ENCODE results near the gene CCDC92B.

DNA sequence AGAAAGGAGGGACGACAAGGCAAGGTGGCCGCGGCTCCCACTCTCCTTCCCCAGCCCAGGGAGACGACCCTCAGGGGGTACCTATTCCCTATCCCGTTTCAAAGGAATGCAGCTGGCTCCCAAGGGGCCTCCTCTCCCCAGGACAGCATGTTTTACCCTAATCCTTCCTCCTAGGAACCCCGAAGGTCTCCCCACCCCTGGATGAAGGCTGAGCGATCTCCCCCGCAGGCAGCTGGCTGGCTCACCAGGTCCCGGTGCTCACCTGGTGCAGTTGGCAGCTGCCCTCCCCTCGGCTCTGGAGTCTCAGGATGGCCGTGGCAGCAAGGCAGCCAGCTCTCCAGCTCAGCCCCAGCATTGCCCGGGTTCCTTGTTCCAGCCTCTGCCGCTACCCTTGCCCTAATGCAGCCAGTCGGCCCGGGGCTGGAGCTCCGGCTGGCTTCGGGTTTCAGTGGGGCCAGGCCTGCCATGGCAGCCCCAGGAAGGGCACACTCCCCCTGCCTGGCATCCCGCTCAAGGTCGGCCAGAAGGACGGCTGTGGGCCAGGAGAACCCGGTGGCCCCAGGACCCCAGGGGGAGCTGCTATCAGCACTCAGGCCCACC is 42.4 kb downstream of the CCDC92B start:
- TF ChIP-seq, protein P1, sequence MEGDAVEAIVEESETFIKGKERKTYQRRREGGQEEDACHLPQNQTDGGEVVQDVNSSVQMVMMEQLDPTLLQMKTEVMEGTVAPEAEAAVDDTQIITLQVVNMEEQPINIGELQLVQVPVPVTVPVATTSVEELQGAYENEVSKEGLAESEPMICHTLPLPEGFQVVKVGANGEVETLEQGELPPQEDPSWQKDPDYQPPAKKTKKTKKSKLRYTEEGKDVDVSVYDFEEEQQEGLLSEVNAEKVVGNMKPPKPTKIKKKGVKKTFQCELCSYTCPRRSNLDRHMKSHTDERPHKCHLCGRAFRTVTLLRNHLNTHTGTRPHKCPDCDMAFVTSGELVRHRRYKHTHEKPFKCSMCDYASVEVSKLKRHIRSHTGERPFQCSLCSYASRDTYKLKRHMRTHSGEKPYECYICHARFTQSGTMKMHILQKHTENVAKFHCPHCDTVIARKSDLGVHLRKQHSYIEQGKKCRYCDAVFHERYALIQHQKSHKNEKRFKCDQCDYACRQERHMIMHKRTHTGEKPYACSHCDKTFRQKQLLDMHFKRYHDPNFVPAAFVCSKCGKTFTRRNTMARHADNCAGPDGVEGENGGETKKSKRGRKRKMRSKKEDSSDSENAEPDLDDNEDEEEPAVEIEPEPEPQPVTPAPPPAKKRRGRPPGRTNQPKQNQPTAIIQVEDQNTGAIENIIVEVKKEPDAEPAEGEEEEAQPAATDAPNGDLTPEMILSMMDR (CRISPR knock-in tag; IDR thresholded peaks at IDR 0.05) = no peak
- no peak for TF ChIP-seq SALL2 (CRISPR knock-in tag; IDR thresholded peaks at IDR 0.05)
- no peak for TF ChIP-seq MIER3 (CRISPR knock-in tag; IDR thresholded peaks at IDR 0.05; ENCODE audit: borderline replicate concordance)
- TF ChIP-seq ZNF790 (CRISPR knock-in tag; IDR thresholded peaks at IDR 0.05; ENCODE audit: borderline replicate concordance) = no peak
- TF ChIP-seq, protein P2, sequence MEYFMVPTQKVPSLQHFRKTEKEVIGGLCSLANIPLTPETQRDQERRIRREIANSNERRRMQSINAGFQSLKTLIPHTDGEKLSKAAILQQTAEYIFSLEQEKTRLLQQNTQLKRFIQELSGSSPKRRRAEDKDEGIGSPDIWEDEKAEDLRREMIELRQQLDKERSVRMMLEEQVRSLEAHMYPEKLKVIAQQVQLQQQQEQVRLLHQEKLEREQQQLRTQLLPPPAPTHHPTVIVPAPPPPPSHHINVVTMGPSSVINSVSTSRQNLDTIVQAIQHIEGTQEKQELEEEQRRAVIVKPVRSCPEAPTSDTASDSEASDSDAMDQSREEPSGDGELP (IDR thresholded peaks at IDR 0.05; ENCODE audit: borderline replicate concordance, low read depth) = no peak
- no peak for TF ChIP-seq ZNF747 (CRISPR knock-in tag; IDR thresholded peaks at IDR 0.05; ENCODE audit: borderline replicate concordance)
- TF ChIP-seq MTA1 (CRISPR knock-in tag; IDR thresholded peaks at IDR 0.05; ENCODE audit: borderline replicate concordance) = no peak
- TF ChIP-seq, protein P3, sequence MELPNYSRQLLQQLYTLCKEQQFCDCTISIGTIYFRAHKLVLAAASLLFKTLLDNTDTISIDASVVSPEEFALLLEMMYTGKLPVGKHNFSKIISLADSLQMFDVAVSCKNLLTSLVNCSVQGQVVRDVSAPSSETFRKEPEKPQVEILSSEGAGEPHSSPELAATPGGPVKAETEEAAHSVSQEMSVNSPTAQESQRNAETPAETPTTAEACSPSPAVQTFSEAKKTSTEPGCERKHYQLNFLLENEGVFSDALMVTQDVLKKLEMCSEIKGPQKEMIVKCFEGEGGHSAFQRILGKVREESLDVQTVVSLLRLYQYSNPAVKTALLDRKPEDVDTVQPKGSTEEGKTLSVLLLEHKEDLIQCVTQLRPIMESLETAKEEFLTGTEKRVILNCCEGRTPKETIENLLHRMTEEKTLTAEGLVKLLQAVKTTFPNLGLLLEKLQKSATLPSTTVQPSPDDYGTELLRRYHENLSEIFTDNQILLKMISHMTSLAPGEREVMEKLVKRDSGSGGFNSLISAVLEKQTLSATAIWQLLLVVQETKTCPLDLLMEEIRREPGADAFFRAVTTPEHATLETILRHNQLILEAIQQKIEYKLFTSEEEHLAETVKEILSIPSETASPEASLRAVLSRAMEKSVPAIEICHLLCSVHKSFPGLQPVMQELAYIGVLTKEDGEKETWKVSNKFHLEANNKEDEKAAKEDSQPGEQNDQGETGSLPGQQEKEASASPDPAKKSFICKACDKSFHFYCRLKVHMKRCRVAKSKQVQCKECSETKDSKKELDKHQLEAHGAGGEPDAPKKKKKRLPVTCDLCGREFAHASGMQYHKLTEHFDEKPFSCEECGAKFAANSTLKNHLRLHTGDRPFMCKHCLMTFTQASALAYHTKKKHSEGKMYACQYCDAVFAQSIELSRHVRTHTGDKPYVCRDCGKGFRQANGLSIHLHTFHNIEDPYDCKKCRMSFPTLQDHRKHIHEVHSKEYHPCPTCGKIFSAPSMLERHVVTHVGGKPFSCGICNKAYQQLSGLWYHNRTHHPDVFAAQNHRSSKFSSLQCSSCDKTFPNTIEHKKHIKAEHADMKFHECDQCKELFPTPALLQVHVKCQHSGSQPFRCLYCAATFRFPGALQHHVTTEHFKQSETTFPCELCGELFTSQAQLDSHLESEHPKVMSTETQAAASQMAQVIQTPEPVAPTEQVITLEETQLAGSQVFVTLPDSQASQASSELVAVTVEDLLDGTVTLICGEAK (IDR thresholded peaks at IDR 0.05) = no peak
- TF ChIP-seq, protein P3 (CRISPR knock-in tag; IDR thresholded peaks at IDR 0.05) = no peak
- TF ChIP-seq ZBTB21 (CRISPR knock-in tag; IDR thresholded peaks at IDR 0.05) = no peak
- no peak for TF ChIP-seq CBX2 (IDR thresholded peaks at IDR 0.05; ENCODE audit: low read depth, low read length)
- no peak for TF ChIP-seq CBX2 (CRISPR knock-in tag; IDR thresholded peaks at IDR 0.05; ENCODE audit: low read depth)
- no peak for TF ChIP-seq BCL6 (CRISPR knock-in tag; IDR thresholded peaks at IDR 0.05)
- TF ChIP-seq TCF12 (IDR thresholded peaks at IDR 0.05) = no peak
- TF ChIP-seq TCF12 (CRISPR knock-in tag; IDR thresholded peaks at IDR 0.05) = no peak
- TF ChIP-seq HOXA9 (CRISPR knock-in tag; IDR thresholded peaks at IDR 0.05; ENCODE audit: borderline replicate concordance) = no peak
